ENCODE data around the gene SCCPDH. TPM values are rescaled to one million over a fixed set of nuclear protein-coding genes. Genes with fewer than 3 reads are reported as not detected.
A peak's percentile ranks its signal among the peaks of the same experiment; 100 is the strongest.

SCCPDH gene
- total RNA-seq, 1 experiment from 2014 or later: 88.0 TPM

GRCh38 chr1:246771366-246771765 lies 47.2 kb downstream of the SCCPDH start:
- DNase-seq (ENCODE audit: low read depth, low spot score): no peak
- in situ Hi-C loops (cut with HindIII; ENCODE audit: low pct_unique_long_range_greater_than_20kb, low sequenced_read_pairs): no loop called here

DNA sequence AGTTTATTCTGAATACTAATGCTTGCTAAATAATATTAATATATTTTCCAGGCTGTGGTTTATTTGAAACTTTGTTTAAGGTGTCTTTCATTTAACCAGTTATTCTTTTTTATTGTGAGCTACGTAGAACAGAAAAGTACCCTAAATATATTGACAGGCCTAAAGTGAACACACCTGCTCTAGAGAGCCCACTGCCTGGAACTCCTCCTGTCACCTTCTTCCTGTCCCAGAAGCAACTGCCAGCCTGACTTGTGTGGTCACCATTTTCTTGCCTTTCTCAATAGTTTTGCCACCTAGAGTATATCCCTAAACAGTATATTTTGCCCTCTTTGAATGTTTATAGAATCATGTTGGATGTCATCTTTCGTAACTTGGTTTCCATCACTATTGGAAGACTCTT lies 48.5 kb downstream of the SCCPDH start:
- in situ Hi-C loops (cut with HindIII; ENCODE audit: low pct_unique_long_range_greater_than_20kb, low sequenced_read_pairs): no loop called here

DNA sequence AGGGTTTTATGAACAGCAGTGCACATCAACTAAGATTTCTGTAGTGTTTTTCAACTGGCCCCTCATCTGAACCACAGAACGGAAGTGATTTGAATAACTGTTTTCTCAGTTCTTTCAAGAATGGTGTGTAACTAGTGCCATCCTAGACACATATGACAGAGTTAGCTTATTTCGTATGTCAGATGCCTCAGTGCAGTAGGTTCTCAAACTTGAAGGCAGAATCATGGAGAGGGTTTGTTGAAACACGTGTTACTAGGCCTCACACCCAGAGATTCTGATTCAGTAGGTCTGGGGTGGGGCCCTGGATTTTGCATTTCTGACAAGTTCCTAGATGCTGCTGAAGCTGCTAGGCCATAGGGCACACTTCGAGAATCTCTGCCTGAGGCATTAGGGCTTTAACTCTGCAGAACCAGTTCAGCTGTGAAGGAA lies 49.0 kb downstream of the SCCPDH start:
- in situ Hi-C loops (cut with HindIII; ENCODE audit: low pct_unique_long_range_greater_than_20kb, low sequenced_read_pairs): no loop called here
- no peak for DNase-seq (ENCODE audit: low read depth, low spot score)

More for the DNA sequence above, 48.5 kb downstream of the SCCPDH start:
- no peak for DNase-seq (ENCODE audit: low read depth, low spot score)

DNA sequence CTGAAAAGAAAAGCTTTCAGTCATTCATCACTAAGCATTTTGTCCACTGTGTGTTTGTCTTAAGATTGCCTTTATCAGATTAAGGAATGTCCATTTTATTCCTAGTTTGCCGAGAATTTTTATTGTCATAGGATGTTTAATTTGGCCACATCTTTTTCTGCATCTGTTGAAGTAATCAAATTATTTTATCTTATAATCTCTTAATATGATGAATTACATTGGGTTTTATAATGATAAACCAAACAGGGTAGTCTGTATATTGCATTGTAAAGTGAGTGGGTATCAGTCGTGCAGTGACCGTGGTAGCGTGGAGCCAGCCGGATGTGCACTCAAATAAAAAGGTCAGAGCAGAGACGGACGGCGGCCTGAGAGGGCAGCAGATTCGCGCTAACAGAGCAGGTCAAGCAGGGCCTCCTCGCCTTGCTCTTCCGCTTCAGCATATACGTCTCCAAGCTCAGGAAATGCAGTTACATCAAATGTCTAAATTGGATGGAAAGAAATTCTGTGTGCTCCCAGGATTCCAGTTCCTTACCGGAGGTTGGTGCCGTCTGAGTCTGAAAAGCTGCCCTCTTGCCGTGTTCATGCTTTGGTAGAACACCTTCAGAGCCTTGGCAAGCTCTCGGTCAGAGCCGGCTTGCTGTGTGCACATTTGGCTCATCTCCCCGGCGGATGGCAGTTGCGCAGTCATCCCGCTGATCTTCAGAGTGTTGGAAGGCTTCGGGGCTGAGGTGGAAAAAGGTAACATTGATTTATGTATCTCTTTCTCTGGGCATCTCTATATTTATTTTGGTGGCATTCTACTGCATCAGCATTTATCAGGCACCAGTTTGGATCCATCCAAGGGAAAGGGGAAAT lies 51.5 kb downstream of the SCCPDH start:
- in situ Hi-C loops (cut with HindIII; ENCODE audit: low pct_unique_long_range_greater_than_20kb, low sequenced_read_pairs): no loop called here

GRCh38 chr1:246776923-246777322 lies 52.7 kb downstream of the SCCPDH start:
- no peak for DNase-seq (ENCODE audit: low read depth, low spot score)
- in situ Hi-C loops (cut with HindIII; ENCODE audit: low pct_unique_long_range_greater_than_20kb, low sequenced_read_pairs): no loop called here

More for the DNA sequence above, 51.5 kb downstream of the SCCPDH start:
- no peak for DNase-seq (ENCODE audit: low read depth, low spot score)

- no peak for DNase-seq (ENCODE audit: low read depth, low spot score)
- in situ Hi-C loops (cut with HindIII; ENCODE audit: low pct_unique_long_range_greater_than_20kb, low sequenced_read_pairs): no loop called here
Observed at GRCh38 chr1:246778663-246779062, 54.5 kb downstream of the SCCPDH start.

DNA sequence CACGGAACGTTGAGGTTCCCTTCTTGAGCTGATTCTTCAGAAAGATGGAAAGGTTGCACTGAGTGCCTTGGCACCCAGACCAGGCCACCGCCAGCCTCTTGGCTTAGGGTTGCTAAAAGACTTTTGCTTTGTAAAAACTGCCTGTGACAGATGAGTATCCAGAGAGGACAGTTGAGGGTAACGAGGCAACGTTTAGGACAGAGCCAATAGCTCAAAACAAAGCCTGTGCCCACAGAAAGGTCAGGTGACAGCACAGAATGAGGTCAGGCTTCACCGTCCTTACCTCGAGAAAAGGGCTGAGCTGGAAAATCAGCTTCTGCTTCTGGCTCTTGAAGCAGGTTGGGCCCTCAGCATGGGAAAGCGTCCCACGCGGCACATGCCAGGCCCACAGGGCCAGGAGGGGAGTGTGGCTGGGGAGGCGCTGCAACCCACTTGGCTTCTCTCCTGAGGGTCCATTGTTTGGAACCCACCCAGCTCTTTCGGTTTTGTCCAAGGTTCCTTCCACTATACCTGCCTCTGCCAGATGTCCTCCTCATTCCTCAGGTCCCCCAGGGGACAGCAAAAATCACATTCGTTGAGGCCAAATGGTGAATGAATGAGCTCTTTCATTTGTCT lies 55.5 kb downstream of the SCCPDH start:
- DNase-seq (ENCODE audit: low read depth, low spot score): no peak
- in situ Hi-C loops (cut with HindIII; ENCODE audit: low pct_unique_long_range_greater_than_20kb, low sequenced_read_pairs): no loop called here

- no peak for DNase-seq (ENCODE audit: low read depth, low spot score)
- in situ Hi-C loops (cut with HindIII; ENCODE audit: low pct_unique_long_range_greater_than_20kb, low sequenced_read_pairs): no loop called here
Observed at GRCh38 chr1:246780264-246780663, 56.1 kb downstream of the SCCPDH start.

DNA sequence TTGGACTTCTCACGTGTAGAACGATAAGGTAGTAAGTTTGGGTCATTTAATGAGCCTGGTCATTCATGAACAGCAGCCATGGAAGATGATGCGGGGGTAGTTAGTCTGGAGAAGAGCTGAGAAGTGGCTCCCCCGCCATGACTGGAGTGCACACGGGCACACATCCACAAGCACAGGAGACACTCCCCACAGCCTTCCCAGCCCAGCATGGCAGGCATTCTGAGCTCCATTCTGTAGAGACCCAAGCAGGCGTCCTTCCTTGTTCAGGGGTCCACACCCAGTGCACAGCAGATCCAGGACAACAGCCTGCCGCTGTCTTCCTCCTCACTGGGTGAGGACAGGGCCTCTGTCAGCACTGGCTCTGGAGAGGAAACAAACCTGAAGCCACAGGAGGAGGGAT lies 57.0 kb downstream of the SCCPDH start:
- DNase-seq (ENCODE audit: low read depth, low spot score): no peak
- in situ Hi-C loops (cut with HindIII; ENCODE audit: low pct_unique_long_range_greater_than_20kb, low sequenced_read_pairs): no loop called here

DNA sequence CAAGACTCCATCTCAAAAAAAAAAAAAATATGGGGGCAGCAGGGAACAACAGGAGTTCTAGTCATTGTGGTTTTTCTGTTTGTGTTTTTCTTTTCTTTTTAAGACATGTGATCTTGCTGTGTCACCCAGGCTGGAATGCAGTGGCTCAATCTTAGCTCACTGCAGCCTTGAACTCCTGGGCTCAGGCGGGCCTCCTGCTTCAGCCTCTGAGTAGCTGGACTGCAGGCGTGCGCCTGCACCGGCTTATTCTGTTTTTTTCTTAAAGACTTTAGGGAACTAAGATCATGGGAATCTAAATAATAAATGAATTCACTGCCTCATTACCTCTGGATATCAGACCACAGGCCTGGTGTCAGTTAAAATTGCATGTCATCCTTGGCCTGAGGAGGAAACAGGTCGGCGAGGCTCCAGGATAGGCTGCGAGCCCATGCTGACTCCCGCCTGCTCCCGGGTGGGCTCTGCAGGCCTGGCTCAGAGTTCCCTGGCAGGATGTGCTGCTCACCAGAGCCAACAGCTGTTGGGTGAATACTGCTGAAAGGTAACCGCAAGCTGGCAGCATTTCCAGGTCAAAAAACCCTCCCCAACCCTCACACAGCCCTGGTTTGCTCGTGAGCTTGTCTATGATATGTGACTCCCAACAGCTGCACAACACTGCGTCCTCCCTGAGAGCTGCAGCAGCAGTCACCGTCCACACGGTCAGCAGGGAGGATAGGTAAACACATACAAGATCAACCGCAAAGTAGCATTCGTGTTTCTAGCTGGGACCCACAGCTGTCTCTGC lies 58.1 kb downstream of the SCCPDH start:
- in situ Hi-C loops (cut with HindIII; ENCODE audit: low pct_unique_long_range_greater_than_20kb, low sequenced_read_pairs): no loop called here

DNA sequence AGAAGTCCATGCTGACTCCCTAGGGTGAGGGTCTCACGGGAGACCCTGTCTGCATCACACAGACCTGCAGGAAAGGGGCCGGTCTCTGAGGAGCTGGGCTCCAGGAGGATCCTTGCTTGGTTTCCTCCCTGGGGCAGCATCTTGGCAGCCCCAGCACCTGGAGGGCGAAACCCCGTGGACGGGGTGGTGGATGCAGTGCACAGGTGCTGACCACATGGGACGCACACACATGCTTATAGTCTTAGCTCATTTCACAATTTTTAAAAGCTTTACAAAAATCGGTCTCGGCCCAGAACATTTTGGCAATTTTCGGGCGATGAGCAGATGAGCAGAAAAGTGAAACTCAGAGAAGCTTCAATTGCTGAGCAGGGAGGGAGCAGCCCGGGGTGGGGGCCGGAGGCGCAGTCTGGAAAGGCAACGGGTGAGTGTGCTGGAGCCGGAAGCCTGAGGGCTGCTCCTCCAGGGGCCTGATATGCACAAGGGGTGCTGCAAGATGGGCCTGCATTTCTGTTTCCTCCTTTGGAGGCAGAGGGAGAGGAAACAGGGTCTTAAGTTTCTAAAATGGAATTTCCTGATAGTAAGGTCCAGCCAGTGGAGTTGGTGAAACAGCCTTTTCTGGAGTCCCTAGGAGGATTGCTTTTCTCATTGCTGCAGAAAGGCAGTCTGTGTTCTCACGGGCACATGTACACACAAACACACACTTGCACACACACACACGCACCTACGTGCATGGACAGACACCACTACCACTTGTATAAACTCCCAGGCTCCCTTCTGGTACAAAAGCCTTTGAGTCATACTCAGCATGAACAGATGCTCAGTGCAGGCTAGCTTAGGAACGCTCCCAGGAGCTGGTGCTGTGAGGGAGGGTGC lies 60.6 kb downstream of the SCCPDH start:
- DNase-seq (ENCODE audit: low read depth, low spot score): no peak
- in situ Hi-C loops (cut with HindIII; ENCODE audit: low pct_unique_long_range_greater_than_20kb, low sequenced_read_pairs): no loop called here

More for the DNA sequence above, 58.1 kb downstream of the SCCPDH start:
- no peak for DNase-seq (ENCODE audit: low read depth, low spot score)

DNA sequence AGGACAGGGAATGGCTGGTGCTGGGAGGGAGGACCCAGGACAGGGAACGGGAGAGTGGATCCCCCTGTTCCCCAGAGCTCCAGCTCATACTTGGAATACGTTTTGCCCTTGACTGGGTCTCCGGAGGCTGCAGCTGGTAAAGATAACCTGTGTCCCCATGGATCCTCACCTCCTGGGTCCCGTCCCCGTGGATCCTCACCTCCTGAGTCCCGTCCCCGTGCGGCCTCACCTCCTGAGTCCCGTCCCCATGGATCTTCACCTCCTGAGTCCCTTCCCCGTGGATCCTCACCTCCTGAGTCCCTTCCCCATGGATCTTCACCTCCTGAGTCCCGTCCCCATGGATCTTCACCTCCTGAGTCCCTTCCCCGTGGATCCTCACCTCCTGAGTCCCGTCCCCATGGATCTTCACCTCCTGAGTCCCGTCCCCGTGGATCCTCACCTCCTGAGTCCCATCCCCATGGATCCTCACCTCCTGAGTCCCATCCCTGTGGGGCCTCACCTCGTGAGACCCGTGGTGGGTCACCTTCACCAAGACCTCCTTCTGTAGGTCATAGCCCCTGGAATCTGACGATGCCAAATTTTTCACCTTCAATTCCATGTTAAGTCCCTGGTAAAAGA lies 61.4 kb downstream of the SCCPDH start:
- peak; percentile 21 for DNase-seq (ENCODE audit: low read depth, low spot score)

GRCh38 chr1:246786606-246787238 lies 62.5 kb downstream of the SCCPDH start:
- in situ Hi-C loops (cut with HindIII; ENCODE audit: low pct_unique_long_range_greater_than_20kb, low sequenced_read_pairs): no loop called here
- DNase-seq (ENCODE audit: low read depth, low spot score): no peak

More for the DNA sequence above, 61.4 kb downstream of the SCCPDH start:
- in situ Hi-C loops (cut with HindIII; ENCODE audit: low pct_unique_long_range_greater_than_20kb, low sequenced_read_pairs): no loop called here

DNA sequence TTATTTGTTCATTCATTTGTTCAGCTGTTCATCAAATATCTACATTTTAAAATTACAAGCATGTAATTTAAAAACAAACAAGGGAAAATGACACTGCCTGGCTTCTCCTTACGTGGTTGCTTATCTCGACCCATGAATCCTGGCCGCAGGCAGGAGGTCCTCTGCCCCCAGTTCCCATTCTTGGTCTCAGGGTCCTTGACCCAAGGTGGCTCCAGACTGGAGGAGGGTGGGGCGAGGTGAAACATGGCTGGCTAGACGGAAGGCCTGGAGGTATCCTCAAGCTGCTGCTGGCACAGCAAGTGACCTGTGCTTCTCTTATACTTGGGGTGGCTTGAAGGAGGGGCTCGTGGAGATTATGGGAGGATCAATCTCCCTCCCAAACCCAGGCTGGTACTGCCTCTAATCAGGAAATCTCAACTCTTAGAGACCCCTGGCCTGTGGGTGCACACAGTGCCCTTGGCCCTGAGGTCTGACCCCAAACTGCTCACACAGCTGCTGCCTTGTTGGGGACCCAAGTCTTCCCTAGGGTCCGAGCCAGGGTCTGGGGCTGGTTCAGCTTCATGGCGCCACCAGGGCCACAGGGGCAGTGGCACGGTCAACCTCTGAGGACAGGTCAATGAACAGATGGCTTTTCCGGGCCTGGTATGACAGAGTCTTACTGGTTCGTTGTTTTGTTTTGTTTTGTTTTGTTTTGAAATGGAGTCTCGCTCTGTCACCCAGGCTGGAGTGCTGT lies 63.7 kb downstream of the SCCPDH start:
- in situ Hi-C loops (cut with HindIII; ENCODE audit: low pct_unique_long_range_greater_than_20kb, low sequenced_read_pairs): no loop called here
- DNase-seq (ENCODE audit: low read depth, low spot score): no peak

- in situ Hi-C loops (cut with HindIII; ENCODE audit: low pct_unique_long_range_greater_than_20kb, low sequenced_read_pairs): no loop called here
- DNase-seq (ENCODE audit: low read depth, low spot score): no peak
Observed at GRCh38 chr1:246788895-246789338, 64.7 kb downstream of the SCCPDH start.
